Spleen (tissue), 7 donors: Measurements from ENCODE around the gene PARVA.

Experiments used
- CTCF ChIP-seq, 11 experiments: fragments of 200-600 bp in 7 of 11; fragments of 450-650 bp in 4 of 11; sonication (generic) in 4 of 11; IDR thresholded peaks in 8 of 11; conservative IDR thresholded peaks in 3 of 11; 1 replicate in 7 of 11; 2 replicates in 4 of 11; pipeline versions ENCODE4 v1.4.0 to v1.8.0; 2016 to 2021; ENCODE audit warnings: antibody characterized with exemption in 11 of 11, inconsistent platforms in 4 of 11, mild to moderate bottlenecking in 1 of 11
- POLR2A ChIP-seq, 3 donors: fragments of 450-650 bp; IDR thresholded peaks; one replicate each; pipeline ENCODE4 v1.5.1; 2017; ENCODE audit warnings: antibody characterized with exemption in 3 of 3, mild to moderate bottlenecking in 1 of 3
- POLR2AphosphoS5 ChIP-seq, 3 donors: sonication (generic); formaldehyde crosslinking; IDR thresholded peaks; one replicate each; pipeline ENCODE4 v1.5.1; 2017; ENCODE audit warnings: antibody characterized with exemption in 3 of 3
- donor health status: DM: no; HTN: no; CAD: no; lungs with moderate emphysema.
- donor health status: DM: no; HTN: no; CAD: no.
- donor health status: DM: no; HTN: no; CAD: no.

GRCh38 chr11:12381875-12382274 lies 4.5 kb downstream of the PARVA start:
- TF ChIP-seq CTCF (IDR thresholded peaks at IDR 0.05 in 8 of 11, conservative IDR thresholded peaks at IDR 0.05 in 3 of 11) (no peak), POLR2AphosphoS5 (IDR thresholded peaks at IDR 0.05) (no peak), POLR2A (IDR thresholded peaks at IDR 0.05) (no peak)
